Adrenal gland (tissue), 12 donors: ENCODE data around the gene GMDS. TPM values are rescaled to one million over a fixed set of nuclear protein-coding genes. Genes with fewer than 3 reads are reported as not detected.

Experiments
- DNase-seq, 7 donors: peaks; one replicate each; pipeline ENCODE4 v3.0.0-alpha.2; 2019 to 2020
- H3K27ac ChIP-seq, 5 donors: fragments of 200-600 bp; sonication (generic) in 4 of 5; 1 replicate in 3 of 5; 2 replicates in 2 of 5; pipeline versions ENCODE4 v1.5.1 to v1.8.0; 2016 to 2020; ENCODE audit warnings: mild to moderate bottlenecking in 1 of 5
- H3K27me3 ChIP-seq: fragments of 200-600 bp; 2 replicates; pipeline ENCODE4 v1.8.0; 2021
- H3K36me3 ChIP-seq, 2 donors: fragments of 200-600 bp; replicated peaks in 1 of 2; 1 replicate in 1 of 2; 2 replicates in 1 of 2; pipeline versions ENCODE4 v1.5.1 to v1.8.0; 2018 to 2022
- H3K4me1 ChIP-seq, 2 donors: fragments of 200-600 bp; replicated peaks in 1 of 2; 1 replicate in 1 of 2; 2 replicates in 1 of 2; pipeline versions ENCODE4 v1.5.1 to v1.8.0; 2018 to 2021
- H3K4me3 ChIP-seq, 4 donors: fragments of 200-600 bp; sonication (generic) in 3 of 4; one replicate each; pipeline ENCODE4 v1.5.1; 2016 to 2018
- H3K9me3 ChIP-seq, 3 donors: fragments of 200-600 bp; sonication (generic) in 1 of 3; replicated peaks in 1 of 3; 1 replicate in 2 of 3; 2 replicates in 1 of 3; pipeline versions ENCODE4 v1.5.1 to v1.8.0; 2016 to 2021
- CTCF ChIP-seq, 6 experiments: fragments of 450-650 bp in 4 of 6; fragments of 200-600 bp in 2 of 6; sonication (generic) in 1 of 6; IDR thresholded peaks; 1 replicate in 5 of 6; 2 replicates in 1 of 6; pipeline versions ENCODE4 v1.5.1 to v1.8.0; 2016 to 2021; ENCODE audit warnings: antibody characterized with exemption in 6 of 6, mild to moderate bottlenecking in 2 of 6, moderate library complexity in 1 of 6
- POLR2A ChIP-seq, 2 donors: fragments of 450-650 bp; IDR thresholded peaks; one replicate each; pipeline ENCODE4 v1.6.1; 2017; ENCODE audit warnings: antibody characterized with exemption in 2 of 2, mild to moderate bottlenecking in 2 of 2, moderate library complexity in 1 of 2
- WGBS, 4 donors: extraction: QIAGEN DNeasy Blood & Tissue Kit in 2 of 4; methylation state at CpG; one replicate each; pipeline versions ENCODE4 v1.1.5 to v1.1.7; 2013 to 2017; 5-methylcytosine and 5-hydroxymethylcytosine counted together
- intact Hi-C, 2 donors: fragments of 100-400 bp; cut with DNase I; formaldehyde crosslinking; loops; one replicate each; pipeline versions ENCODE4 v1.14.1 to v1.15.0; 2022 to 2023
- polyA plus RNA-seq, 3 donors: library from polyadenylated mRNA; stranded (reverse); fragments of 200-250 nt in 2 of 3; fragments of 350-450 nt in 1 of 3; fragmentation: Illumina TruSeq in 1 of 3; extraction: RNeasy Lipid Tissue Mini Kit (QIAGEN cat#74804) in 1 of 3; gene quantifications; one replicate each; pipeline ENCODE4 v1.2.3, GENCODE V29; 2013 to 2014
- total RNA-seq, 9 donors: library from RNA; depleted of rRNA in 4 of 9; stranded (reverse); fragments of >200 nt in 4 of 9; fragments of 120-200 nt in 1 of 9; fragmentation: NEBNext Ultra II Directional in 1 of 9; extraction: Animal tissue kit (Norgen Biotek cat#: 25700) in 1 of 9; gene quantifications; one replicate each; pipeline versions ENCODE4 v1.1.0 to v1.2.4, GENCODE V29; 2013 to 2023
- donor health status: healthy with polysubstance abuse.
- donor health status: Bipolar disorder and iron deficiency.
- donor health status: DM: yes; HTN: yes; CAD: no.
- donor health status: DM: no; HTN: no; CAD: no.
- donor health status: DM: no; HTN: no; CAD: no.
- donor health status: DM: yes; HTN: yes; CAD: no.

Gene GMDS
- total and polyA plus RNA-seq, 12 donors: 8.5 to 39.2 (median 15.2) TPM

GRCh38 chr6:2103765-2104523, 141.5 kb downstream of the GMDS start:
- H3K27me3 ChIP-seq: no peaks in the 10 kb centered on the region
- peak in 1 of 7 donors; percentile 12 for DNase-seq
- TF ChIP-seq POLR2A (IDR thresholded peaks at IDR 0.05): no peak
- TF ChIP-seq CTCF (IDR thresholded peaks at IDR 0.05): peak; percentile 34 to 74 (median 61)
- peaks cover 0 to 6% of the 10 kb centered on the region in 2 donors for H3K4me1 ChIP-seq
- no peak overlapping the region for H3K27ac ChIP-seq
- H3K9me3 ChIP-seq: peaks cover 0 to 7% (median 0%) of the 10 kb centered on the region in 3 donors
- intact Hi-C loops: loop anchor here in 1 of 2 donors (5.0 kb wide), 1 partner anchor 497 kb away; the partner anchor contains the start of gene FOXC1
- 33 to 46% (median 42%) methylated on average over 6 of the region's 6 CpGs for WGBS, 4 donors
- no peaks in the 10 kb centered on the region for H3K36me3 ChIP-seq
- H3K4me3 ChIP-seq: no peak overlapping the region

GRCh38 chr6:2102966-2103365, 142.4 kb downstream of the GMDS start:
- DNase-seq: no peak
- Histone ChIP-seq H3K27ac (no peak overlapping the region), H3K27me3 (no peaks in the 10 kb centered on the region), H3K9me3 (peaks cover 0 to 7% (median 0%) of the 10 kb centered on the region in 3 donors), H3K4me1 (peaks cover 0 to 6% of the 10 kb centered on the region in 2 donors), H3K36me3 (no peaks in the 10 kb centered on the region), H3K4me3 (no peak overlapping the region)
- TF ChIP-seq POLR2A (IDR thresholded peaks at IDR 0.05) (no peak), CTCF (IDR thresholded peaks at IDR 0.05) (no peak)
- intact Hi-C loops: loop anchor here in 1 of 2 donors (5.0 kb wide), 1 partner anchor 496 kb away; the partner anchor contains the start of gene FOXC1
- WGBS, 4 donors: 85 to 96% (median 89%) methylated on average over 5 of the region's 5 CpGs

- no peak overlapping the region for H3K4me3 ChIP-seq
- WGBS, 4 donors: 45 to 59% (median 48%) methylated on average over 5 of the region's 5 CpGs
- no peak for TF ChIP-seq CTCF (IDR thresholded peaks at IDR 0.05)
- no peak for TF ChIP-seq POLR2A (IDR thresholded peaks at IDR 0.05)
- intact Hi-C loops: loop anchor here in 1 of 2 donors (5.0 kb wide), 1 partner anchor 495 kb away; the partner anchor contains the start of gene FOXC1
- no peaks in the 10 kb centered on the region for H3K36me3 ChIP-seq
- H3K27me3 ChIP-seq: no peaks in the 10 kb centered on the region
- no peak overlapping the region for H3K27ac ChIP-seq
- no peak for DNase-seq
- H3K9me3 ChIP-seq: peaks cover 0 to 7% (median 0%) of the 10 kb centered on the region in 3 donors
- H3K4me1 ChIP-seq: peaks cover 0 to 6% of the 10 kb centered on the region in 2 donors
These were observed 143.0 kb downstream of the GMDS start for GRCh38 chr6:2102316-2102883.

GRCh38 chr6:2101213-2101612, 144.2 kb downstream of the GMDS start:
- H3K4me1 ChIP-seq: peaks cover 0 to 6% of the 10 kb centered on the region in 2 donors
- no peak overlapping the region for H3K27ac ChIP-seq
- TF ChIP-seq POLR2A (IDR thresholded peaks at IDR 0.05) (no peak), CTCF (IDR thresholded peaks at IDR 0.05) (no peak)
- no peaks in the 10 kb centered on the region for H3K27me3 ChIP-seq
- H3K36me3 ChIP-seq: no peaks in the 10 kb centered on the region
- no peak for DNase-seq
- intact Hi-C loops: loop anchor here in 1 of 2 donors (5.0 kb wide), 1 partner anchor 494 kb away; the partner anchor contains the start of gene FOXC1
- H3K9me3 ChIP-seq: peaks cover 0 to 7% (median 0%) of the 10 kb centered on the region in 3 donors
- WGBS, 4 donors: 84 to 95% (median 90%) methylated on average over 1 of the region's 1 CpG
- H3K4me3 ChIP-seq: no peak overlapping the region
